HTERT RPE-1 (cell line): Measurements from ENCODE around the gene ZNF783.
"Not testable (repeated sequence)": the region's sequence is repeated elsewhere in the genome, so short reads cannot be mapped to it uniquely, and the experiment has no call there.

Experiments used
- in situ Hi-C: fragments of 300-500 bp; cut with MboI; formaldehyde crosslinking; loops from 4 replicates; pipeline ENCODE4 v1.14.3; 2020; ENCODE audit warnings: low sequenced_read_pairs

ZNF783 gene

GRCh38 chr7:149297034-149297755, 35.2 kb downstream of the ZNF783 start:
- in situ Hi-C loops = no loop called here

DNA sequence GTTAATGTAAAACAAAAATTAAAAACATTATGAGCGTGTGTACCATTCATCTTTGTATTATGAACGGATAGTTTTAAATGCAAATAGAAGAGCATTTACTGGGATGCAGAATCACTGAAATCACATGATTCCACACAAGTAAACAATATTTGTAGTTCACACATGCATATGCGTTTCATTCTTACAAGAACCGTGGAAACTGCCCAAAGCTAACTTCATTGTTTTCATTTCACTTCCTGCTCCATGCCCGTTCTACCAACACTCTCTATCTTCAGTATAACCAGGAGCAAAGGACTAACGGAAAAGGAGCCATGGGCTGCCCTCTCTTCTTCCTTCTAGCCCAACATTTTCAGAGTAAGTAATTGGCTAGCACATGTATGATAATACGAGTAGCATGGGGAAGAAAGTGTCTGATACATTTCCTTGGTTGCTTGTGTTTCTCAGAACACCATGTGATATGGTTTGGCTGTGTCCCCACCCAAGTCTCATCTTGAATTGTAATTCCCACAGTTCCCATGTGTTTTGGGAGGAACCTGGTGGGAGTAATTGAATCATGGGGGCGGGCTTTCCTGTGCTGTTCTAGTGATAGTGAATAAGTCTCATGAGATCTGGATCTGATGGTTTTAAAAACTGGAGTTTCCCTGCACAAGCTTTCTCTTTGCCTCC, 38.8 kb downstream of the ZNF783 start:
- in situ Hi-C loops = no loop called here

DNA sequence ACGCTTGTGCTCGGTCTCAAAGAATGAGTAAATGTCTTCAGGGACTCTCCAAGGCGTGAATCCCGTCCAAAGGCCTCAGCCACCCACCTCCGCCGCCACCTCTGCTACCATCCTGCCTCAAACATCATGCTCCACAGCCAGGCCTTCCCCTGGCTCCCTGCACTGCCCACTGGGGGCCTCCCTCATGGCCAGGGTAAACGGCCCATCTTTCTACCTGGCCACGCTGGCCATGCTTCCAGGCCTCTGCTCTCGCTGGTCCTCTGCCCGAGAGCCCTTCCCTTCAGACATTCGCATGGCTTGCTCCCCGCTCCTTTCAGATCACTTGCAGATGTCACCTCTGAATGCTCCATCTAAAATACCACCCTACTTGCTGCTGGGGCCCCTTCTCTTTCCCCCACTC, 40.2 kb downstream of the ZNF783 start:
- in situ Hi-C loops = no loop called here

- in situ Hi-C loops = no loop called here
These were observed 40.9 kb downstream of the ZNF783 start for GRCh38 chr7:149302865-149303264.

GRCh38 chr7:149304006-149304405, 42.0 kb downstream of the ZNF783 start:
- in situ Hi-C loops = no loop called here

DNA sequence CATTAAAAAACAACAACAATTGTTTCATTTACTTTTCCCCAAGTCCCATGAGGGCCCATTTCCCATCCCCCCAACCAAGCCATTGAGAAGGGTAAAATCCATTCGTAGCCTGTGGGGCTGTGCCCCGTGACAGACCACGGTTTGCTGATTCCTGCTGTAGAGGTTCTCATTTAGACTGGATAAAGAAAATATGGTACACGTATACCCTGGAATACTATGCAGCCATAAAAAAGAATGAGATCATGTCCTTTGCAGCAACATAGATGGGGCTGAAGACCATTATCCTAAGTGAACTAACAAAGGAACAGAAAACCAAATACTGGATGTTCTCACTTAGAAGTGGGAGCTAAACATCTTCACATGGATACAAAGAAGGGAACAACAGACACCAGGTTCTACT, 44.9 kb downstream of the ZNF783 start:
- in situ Hi-C loops = no loop called here

DNA sequence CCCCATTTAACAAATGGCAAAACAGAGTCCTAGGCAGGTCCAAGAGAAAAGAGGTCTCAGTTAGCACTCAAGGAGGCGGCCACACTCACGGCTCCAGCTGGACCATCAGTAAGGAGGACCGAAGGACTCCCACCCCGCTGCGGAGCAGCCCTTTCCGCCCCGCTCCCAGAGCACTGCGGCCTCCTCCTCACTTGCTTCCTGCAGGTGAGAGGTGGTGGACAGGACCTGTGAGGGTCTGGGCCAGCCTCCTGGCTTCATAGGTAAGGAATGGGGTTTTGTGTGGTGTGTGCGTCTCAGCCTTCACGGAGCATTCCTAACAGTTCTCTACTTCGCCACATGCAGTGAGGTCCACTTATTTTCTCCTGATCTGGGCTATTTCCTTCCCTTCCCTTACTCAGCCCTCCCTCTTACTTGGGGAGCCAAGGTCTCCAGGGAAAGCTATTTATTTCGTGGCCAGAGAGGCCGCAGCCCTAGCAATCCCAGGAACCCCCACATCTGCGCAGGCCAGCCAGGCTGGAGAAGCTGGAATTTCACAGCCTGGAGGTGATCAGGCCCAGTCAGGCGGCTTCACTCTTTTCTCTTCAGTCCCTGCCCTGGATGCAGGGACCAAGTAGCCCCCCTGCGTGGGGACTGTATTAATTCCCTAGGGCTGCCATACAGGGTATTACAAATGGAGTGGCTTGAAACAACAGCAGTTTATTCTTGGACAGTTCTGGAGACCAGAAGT, 45.9 kb downstream of the ZNF783 start:
- in situ Hi-C loops = no loop called here

- in situ Hi-C loops = no loop called here
These were observed 48.3 kb downstream of the ZNF783 start for GRCh38 chr7:149310113-149310836.

GRCh38 chr7:149310990-149311573, 49.1 kb downstream of the ZNF783 start:
- in situ Hi-C loops = no loop called here

DNA sequence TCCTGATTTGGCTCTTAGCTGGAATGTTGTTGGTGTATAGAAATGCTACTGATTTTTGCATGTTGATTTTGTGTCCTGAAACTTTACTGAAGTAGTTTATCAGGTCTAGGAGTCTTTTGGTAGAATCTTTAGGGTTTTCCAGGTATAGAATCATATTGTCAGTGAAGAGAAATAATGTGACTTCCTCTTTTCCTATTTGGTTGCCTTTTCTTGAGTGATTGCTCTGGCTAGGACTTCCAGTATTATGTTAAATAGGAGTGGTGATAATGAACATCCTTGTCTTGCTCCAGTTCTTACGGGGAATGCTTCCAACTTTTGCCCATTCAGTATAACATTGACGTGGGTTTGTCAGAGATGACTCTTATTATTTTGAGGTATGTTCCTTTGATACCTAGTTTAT, 52.0 kb downstream of the ZNF783 start:
- in situ Hi-C loops = no loop called here

- in situ Hi-C loops = no loop called here
These were observed 54.6 kb downstream of the ZNF783 start for GRCh38 chr7:149316606-149317005.

- in situ Hi-C loops = no loop called here
These were observed 55.5 kb downstream of the ZNF783 start for GRCh38 chr7:149317496-149317895.

DNA sequence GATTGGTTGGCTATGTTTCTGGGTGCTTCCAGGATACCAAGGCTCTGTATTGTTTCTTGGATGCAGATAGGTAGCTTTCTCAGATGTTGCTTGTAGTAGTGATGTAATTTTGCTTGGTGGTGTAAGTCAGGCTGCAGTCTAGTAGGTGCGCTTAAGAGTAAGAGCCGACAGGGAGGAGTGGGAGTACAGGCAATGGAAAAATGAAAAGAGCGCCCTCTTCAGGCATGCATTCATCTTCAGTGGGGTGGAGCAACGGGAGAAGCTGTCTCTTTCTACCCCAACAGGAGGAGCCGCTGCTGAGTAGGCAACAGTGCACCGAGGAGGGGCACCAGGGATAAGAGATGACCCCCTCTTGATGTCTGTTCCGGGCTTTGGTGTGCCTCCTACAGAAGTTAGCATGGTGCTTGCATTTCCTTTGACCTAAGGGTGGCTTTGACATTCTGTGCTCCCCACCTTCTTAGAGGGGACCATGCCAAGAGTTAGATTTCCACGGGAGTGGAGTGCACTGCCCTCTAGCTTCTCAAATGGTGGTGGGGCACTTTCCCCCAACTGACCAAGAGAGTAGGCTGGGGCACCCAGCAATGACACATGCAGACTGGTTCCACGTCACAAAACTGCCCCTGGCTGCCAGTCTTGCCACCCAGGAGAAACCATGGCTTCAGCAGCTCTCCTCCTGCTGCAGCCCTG, 56.1 kb downstream of the ZNF783 start:
- in situ Hi-C loops = no loop called here

- in situ Hi-C loops = no loop called here
These were observed 57.4 kb downstream of the ZNF783 start for GRCh38 chr7:149319376-149319775.

- in situ Hi-C loops = no loop called here
These were observed 58.5 kb downstream of the ZNF783 start for GRCh38 chr7:149320313-149321124.

GRCh38 chr7:149321125-149321905, 59.3 kb downstream of the ZNF783 start:
- in situ Hi-C loops = not testable (repeated sequence)

DNA sequence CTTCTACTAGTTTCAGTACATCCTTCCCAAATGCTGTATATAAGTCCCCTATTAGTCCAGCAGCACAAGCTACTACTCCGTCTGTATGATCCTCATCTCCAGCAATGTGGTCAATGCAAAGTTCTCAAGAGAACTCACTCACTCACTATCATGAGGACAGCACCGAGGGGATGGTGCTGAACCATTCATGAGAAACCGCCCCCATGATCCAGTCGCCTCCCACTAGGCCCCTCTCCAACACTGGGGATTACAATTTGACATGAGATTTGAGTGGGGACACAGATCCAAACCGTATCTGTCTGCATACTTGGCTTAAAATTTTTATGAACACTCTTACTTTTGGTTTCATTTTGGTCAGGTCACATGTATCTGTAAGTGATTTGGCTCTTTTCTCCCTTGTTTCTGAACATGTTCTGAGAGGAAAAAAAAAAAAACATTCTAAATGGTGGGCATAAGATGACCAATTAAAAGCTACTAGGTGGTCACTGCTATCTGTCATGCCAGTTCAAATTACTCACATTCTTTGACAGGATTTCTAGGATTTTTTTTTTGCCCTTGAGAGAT, 60.1 kb downstream of the ZNF783 start:
- in situ Hi-C loops = no loop called here

GRCh38 chr7:149322737-149323136, 60.7 kb downstream of the ZNF783 start:
- in situ Hi-C loops = no loop called here
